Measurements from ENCODE around the gene TANGO2.

The TANGO2 gene

GRCh38 chr22:20028855-20029549, 8.1 kb downstream of the TANGO2 start:
- no peak for DNase-seq

- no peak for DNase-seq
Observed at GRCh38 chr22:20029550-20030225, 8.8 kb downstream of the TANGO2 start.

GRCh38 chr22:20031732-20032406, 11.0 kb downstream of the TANGO2 start:
- DNase-seq: peak; percentile 20

- DNase-seq: no peak
Observed at GRCh38 chr22:20032407-20032991, 11.6 kb downstream of the TANGO2 start.

- no peak for DNase-seq
Observed at GRCh38 chr22:20033045-20033706, 12.3 kb downstream of the TANGO2 start.

- no peak for DNase-seq
Observed at GRCh38 chr22:20034143-20034542, 13.2 kb downstream of the TANGO2 start.

- DNase-seq: no peak
Observed at GRCh38 chr22:20035375-20036083, 14.6 kb downstream of the TANGO2 start.

GRCh38 chr22:20036084-20036482, 15.2 kb downstream of the TANGO2 start:
- DNase-seq: no peak

- DNase-seq: no peak
Observed at GRCh38 chr22:20036535-20037392, 15.9 kb downstream of the TANGO2 start.

GRCh38 chr22:20037419-20037818, 16.5 kb downstream of the TANGO2 start:
- DNase-seq: peak; percentile 68

GRCh38 chr22:20038574-20038973, 17.7 kb downstream of the TANGO2 start:
- no peak for DNase-seq

- DNase-seq: no peak
Observed at GRCh38 chr22:20039683-20040325, 18.9 kb downstream of the TANGO2 start.

GRCh38 chr22:20040327-20041200, 19.7 kb downstream of the TANGO2 start:
- DNase-seq: no peak

- DNase-seq: no peak
Observed at GRCh38 chr22:20043057-20043996, 22.4 kb downstream of the TANGO2 start.

- no peak for DNase-seq
Observed at GRCh38 chr22:20043997-20044342, 23.1 kb downstream of the TANGO2 start.

GRCh38 chr22:20044495-20045151, 23.7 kb downstream of the TANGO2 start:
- DNase-seq: no peak

GRCh38 chr22:20046730-20047129, 25.8 kb downstream of the TANGO2 start:
- no peak for DNase-seq

GRCh38 chr22:20051927-20052308, 31.0 kb downstream of the TANGO2 start:
- no peak for DNase-seq
